Cardiac fibroblast (primary cell): ENCODE data around the gene SMARCD3.

Experiments
- DNase-seq, 2 donors: peaks; one replicate each; pipeline versions ENCODE4 v3.0.0 to v3.0.0-alpha.2; 2010; ENCODE audit warnings: low read depth in 2 of 2
- H3K4me3 ChIP-seq, 2 donors: replicated peaks in 1 of 2; 1 replicate in 1 of 2; 2 replicates in 1 of 2; pipeline ENCODE4 v1.5.1; 2011; ENCODE audit warnings: low read depth in 2 of 2, low read length in 2 of 2, mild to moderate bottlenecking in 2 of 2, moderate library complexity in 1 of 2
- TF ChIP-seq, protein P1 (sequence below): IDR thresholded peaks from one replicate; pipeline ENCODE4 v1.5.1; 2011; ENCODE audit warnings: low read depth, mild to moderate bottlenecking, low read length, inconsistent platforms

Gene SMARCD3

GRCh38 chr7:151277631-151278030 lies 29.1 kb upstream of the SMARCD3 start:
- TF ChIP-seq, protein P1, sequence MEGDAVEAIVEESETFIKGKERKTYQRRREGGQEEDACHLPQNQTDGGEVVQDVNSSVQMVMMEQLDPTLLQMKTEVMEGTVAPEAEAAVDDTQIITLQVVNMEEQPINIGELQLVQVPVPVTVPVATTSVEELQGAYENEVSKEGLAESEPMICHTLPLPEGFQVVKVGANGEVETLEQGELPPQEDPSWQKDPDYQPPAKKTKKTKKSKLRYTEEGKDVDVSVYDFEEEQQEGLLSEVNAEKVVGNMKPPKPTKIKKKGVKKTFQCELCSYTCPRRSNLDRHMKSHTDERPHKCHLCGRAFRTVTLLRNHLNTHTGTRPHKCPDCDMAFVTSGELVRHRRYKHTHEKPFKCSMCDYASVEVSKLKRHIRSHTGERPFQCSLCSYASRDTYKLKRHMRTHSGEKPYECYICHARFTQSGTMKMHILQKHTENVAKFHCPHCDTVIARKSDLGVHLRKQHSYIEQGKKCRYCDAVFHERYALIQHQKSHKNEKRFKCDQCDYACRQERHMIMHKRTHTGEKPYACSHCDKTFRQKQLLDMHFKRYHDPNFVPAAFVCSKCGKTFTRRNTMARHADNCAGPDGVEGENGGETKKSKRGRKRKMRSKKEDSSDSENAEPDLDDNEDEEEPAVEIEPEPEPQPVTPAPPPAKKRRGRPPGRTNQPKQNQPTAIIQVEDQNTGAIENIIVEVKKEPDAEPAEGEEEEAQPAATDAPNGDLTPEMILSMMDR = no peak
- H3K4me3 ChIP-seq = no peak overlapping the region

GRCh38 chr7:151276666-151277590 lies 28.4 kb upstream of the SMARCD3 start:
- peak overlapping the region; percentile 41 to 46 for H3K4me3 ChIP-seq
- TF ChIP-seq, protein P1 = no peak
- peak; percentile 57 to 78 for DNase-seq

More at GRCh38 chr7:151277631-151278030, 29.1 kb upstream of the SMARCD3 start:
- no peak for DNase-seq

- H3K4me3 ChIP-seq = peak overlapping the region in 1 of 2 donors; percentile 46
- TF ChIP-seq, protein P1 = no peak
- no peak for DNase-seq
These were observed 27.5 kb upstream of the SMARCD3 start for GRCh38 chr7:151275813-151276577.

GRCh38 chr7:151274936-151275812 lies 26.7 kb upstream of the SMARCD3 start:
- no peak overlapping the region for H3K4me3 ChIP-seq
- TF ChIP-seq, protein P1 = no peak
- DNase-seq = no peak

DNA sequence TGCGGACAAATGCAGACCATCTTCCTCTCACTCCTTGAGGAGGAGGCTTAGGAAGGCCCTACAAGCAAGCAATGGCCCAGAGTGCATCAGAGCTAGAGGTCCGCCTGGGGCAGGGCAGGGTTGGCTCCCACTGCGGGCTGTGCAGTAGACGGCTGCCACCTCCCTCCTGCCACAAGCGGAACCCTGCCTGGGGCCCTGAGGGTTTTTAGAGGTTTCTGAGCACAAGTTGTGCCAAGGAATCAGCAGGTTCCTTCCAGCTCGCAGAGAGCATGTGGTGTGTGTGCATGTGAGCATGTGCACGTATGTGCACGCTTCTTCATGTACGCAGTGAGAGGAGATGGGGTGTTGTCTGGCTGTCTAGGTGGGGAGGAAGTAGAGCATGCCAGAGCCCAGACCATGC lies 25.9 kb upstream of the SMARCD3 start:
- no peak overlapping the region for H3K4me3 ChIP-seq
- TF ChIP-seq, protein P1 = no peak
- no peak for DNase-seq
